IPS-11a (cell line): ENCODE results near the gene ENAH.
"Not testable (repeated sequence)": the region's sequence is repeated elsewhere in the genome, so short reads cannot be mapped to it uniquely, and the experiment has no call there.

ENCODE experiments used
- H3K4me3 ChIP-seq: one replicate; pipeline ENCODE4 v1.5.1; 2013; ENCODE audit warnings: low read depth, low read length, control low read depth

ENAH gene

GRCh38 chr1:225652729-225653462, at the start of gene ENAH:
ENAH (minus strand) TSS chr1:225653123; CDS start chr1:225652690, 433 bp downstream.
- peak within 1 kb of the TSS; percentile 73 for H3K4me3 ChIP-seq

GRCh38 chr1:225700889-225701465, 48.1 kb upstream of the ENAH start:
- no peak overlapping the region for H3K4me3 ChIP-seq

GRCh38 chr1:225700164-225700821, 47.4 kb upstream of the ENAH start:
- H3K4me3 ChIP-seq = no peak overlapping the region

DNA sequence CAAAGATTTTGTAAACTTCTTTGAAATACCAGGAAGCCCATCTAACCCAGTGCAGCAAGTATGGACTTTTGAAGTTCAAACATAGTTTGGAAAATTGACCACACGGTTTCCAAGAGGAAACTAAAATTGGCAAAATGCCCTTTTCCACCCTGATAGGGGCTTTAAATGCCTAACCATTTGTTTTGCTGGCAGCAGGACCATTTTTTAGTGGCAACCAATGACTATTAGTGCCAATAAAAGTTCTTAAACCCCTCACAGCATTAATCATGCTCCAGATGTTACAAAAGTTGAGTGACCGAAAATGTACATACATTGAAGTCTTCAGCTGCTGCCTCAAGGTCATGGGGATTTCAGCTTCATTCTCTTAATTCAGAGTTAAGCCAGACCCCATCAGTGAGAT, 46.4 kb upstream of the ENAH start:
- no peak overlapping the region for H3K4me3 ChIP-seq

DNA sequence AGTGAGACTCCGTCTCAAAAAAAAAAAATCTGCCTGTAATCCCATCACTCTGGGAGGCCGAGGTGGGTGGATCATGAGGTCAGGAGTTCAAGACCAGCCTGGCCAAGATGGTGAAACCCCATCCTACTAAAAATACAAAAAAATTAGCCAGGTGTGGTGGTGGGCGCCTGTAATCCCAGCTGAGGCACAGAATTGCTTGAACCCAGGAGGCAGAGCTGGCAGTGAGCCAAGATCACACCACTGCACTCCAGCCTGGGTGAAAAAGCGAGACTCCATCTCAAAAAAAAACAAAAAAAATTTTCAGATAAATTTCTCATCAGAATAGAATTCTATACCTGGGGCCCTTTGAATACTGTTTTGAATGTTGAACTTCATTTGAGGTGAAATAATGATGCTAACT, 45.3 kb upstream of the ENAH start:
- not testable (repeated sequence) for H3K4me3 ChIP-seq

DNA sequence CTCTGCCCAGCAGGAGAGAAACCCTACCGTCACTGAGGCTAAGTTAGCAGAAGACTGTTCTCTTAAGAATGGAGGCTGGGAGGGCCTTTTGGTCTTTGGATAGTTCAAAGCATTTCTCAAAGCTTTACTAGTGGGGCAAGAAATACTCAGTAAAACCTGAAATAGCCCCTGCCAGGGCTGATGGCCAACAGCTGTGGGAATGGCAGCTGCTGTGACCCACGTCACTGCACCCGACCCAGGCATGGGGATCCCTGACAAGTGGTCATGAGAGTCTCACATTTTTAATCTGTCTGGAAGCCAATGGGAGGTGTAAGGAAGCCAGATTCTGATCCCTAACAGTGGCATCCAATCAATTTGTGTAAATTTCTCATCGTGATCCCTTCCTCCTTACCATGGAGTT, 44.5 kb upstream of the ENAH start:
- H3K4me3 ChIP-seq = no peak overlapping the region

- H3K4me3 ChIP-seq = no peak overlapping the region
Measured at GRCh38 chr1:225695578-225696337, 42.8 kb upstream of the ENAH start.

DNA sequence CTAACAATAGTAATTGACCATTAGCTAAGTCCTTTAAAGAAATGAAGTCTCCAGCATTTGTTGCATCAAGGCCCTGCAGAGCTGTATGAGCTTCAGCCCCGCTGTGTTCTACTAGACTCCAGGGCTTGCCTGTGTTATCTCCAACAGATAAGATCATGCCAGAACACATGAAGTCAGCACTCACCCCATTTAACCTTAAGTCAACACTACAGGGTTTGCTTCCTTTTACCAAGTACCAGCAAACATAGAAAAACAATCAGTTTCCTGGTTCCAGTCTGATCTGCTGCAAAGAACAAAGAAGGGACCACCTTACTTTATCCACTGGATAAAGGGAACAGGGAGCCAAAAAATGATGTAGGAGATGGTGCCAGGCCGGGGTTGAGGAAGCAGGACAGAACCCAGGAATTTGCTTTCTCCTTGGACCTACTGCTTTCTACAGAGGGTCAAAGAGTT, 41.3 kb upstream of the ENAH start:
- no peak overlapping the region for H3K4me3 ChIP-seq

DNA sequence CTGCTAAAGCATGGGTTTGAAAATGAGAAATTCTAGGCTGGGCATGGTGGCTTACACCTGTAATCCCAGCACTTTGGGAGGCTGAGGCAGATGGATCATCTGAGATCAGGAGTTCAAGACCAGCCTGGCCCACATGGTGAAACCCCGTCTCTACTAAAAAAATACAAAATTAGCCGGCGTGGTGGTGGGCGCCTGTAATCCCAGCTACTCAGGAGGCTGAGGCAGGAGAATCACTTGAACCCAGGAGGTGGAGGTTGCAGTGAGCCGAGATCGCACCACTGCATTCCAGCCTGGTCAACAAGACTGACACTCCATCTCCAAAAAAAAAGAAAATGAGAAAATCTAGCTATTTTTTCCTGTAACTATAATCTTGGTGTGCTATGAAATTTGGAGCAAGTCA, 40.8 kb upstream of the ENAH start:
- H3K4me3 ChIP-seq = not testable (repeated sequence)

- no peak overlapping the region for H3K4me3 ChIP-seq
Measured at GRCh38 chr1:225693085-225693696, 40.3 kb upstream of the ENAH start.

- H3K4me3 ChIP-seq = no peak overlapping the region
Measured at GRCh38 chr1:225692517-225692879, 39.6 kb upstream of the ENAH start.

GRCh38 chr1:225691861-225692516, 39.1 kb upstream of the ENAH start:
- no peak overlapping the region for H3K4me3 ChIP-seq

DNA sequence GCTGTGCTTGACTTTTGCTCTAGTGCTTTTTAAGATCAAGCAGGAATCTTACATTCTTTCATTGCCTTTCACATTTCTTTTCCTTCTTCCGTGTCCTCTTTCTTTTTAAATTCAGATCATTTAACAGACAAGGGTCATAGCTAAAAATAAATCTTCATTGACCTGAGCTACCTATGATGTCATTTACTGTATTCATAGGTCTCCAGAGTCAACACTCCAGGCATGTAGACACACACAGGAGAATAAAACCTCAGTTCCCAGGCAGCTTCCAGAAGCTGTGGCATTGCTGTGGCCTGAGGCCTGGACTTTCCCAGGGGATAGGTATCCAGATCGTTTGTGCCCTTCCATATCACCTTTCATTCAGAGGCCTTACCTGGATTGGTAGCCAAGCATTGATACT, 38.5 kb upstream of the ENAH start:
- no peak overlapping the region for H3K4me3 ChIP-seq

DNA sequence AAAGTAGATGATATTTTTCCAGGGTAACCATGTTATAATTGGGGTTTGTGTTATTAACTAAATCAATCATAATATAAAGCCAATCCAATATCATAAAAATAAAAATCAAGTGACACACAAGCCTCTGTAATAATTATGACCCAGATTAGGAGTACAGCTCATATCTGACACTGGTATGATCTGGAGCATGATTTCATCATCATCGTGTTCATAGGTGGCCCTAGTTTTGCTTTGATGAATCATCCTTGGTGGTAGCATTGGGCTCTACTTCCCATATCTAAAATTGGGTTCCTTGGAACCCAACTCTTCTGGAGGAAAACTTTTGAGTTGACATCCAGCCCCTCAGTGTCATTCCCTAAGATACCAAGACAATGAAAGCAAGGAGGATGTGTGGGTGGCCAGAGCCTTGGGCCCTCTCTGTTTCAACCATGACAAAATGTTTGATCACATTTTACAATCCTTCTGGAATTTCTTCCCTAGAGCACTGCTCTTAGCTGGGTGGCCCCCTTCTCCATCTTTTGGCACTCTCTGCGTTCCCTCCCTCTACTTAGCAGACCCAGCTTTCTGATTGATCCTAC, 37.0 kb upstream of the ENAH start:
- no peak overlapping the region for H3K4me3 ChIP-seq

- no peak overlapping the region for H3K4me3 ChIP-seq
Measured at GRCh38 chr1:225688345-225688744, 35.4 kb upstream of the ENAH start.

- no peak overlapping the region for H3K4me3 ChIP-seq
Measured at GRCh38 chr1:225685476-225686176, 32.7 kb upstream of the ENAH start.

- H3K4me3 ChIP-seq = no peak overlapping the region
Measured at GRCh38 chr1:225684741-225685140, 31.8 kb upstream of the ENAH start.

- H3K4me3 ChIP-seq = no peak overlapping the region
Measured at GRCh38 chr1:225681231-225681630, 28.3 kb upstream of the ENAH start.

- H3K4me3 ChIP-seq = no peak overlapping the region
Measured at GRCh38 chr1:225678545-225678944, 25.6 kb upstream of the ENAH start.
